NCI-H187 treated with DMSO at 0.1 percent for 48 hours (cell line): ENCODE results near the gene CSRP1.
"Not testable (repeated sequence)": the region's sequence is repeated elsewhere in the genome, so short reads cannot be mapped to it uniquely, and the experiment has no call there.

Experiments used
- DNase-seq: peaks from one replicate; lab custom pipeline; 2025; lab: John Stamatoyannopoulos, UW

CSRP1 gene

DNA sequence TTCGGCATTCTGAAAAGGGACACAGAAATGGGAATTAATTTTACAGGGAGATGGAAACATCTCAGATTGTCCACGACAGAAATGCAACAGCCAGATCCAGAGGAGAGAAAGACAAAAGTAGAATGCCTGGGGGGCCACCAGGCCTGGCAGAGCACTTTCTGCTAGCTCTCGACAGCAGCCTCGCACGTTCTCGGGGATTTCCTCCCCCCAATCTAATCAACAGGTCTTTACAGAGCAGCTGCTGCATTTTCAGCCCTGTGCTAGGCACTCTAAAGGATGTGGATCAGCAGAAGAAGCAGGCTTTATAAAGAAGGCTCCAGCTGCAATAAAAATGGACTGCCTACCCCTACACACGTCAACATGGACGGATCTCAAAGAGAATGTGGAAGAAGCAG lies 10.6 kb downstream of the CSRP1 start:
- no peak for DNase-seq

DNA sequence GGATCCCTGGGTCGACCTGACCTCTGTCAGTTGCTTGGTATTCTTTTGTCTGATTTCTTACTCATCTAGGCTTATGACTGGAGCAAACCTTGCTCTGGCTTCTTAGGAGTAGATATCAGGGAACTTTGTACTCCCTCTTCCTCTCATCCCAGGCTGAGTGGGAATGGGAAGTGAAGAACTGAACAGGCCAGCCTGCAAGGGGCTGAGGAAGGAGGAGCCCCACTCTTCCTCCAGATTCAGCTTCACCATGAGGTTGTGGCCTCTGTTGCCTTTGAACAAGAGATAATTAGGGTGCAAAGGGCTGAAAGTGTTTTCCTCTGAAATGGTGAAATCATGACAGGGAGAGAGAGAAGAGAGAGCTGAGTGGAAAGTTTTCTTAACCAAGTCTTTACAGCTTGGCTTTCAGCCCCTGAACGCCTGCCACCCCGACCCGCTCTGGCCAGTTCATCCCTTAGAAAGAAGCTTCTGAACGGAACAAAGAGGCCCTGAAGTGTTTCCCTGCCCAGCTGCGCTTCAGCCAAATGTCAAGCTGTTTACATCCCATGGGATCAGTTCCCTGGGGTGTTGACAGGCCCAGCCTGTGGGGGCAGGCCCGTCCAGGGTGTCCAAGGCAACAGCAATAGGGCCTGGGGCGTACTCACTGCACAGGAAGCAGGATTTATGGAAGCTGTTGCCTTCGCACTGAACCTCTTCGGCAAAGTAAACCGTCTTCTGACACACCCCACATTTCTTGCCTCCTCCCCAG lies 11.2 kb downstream of the CSRP1 start:
- DNase-seq, result no peak

DNA sequence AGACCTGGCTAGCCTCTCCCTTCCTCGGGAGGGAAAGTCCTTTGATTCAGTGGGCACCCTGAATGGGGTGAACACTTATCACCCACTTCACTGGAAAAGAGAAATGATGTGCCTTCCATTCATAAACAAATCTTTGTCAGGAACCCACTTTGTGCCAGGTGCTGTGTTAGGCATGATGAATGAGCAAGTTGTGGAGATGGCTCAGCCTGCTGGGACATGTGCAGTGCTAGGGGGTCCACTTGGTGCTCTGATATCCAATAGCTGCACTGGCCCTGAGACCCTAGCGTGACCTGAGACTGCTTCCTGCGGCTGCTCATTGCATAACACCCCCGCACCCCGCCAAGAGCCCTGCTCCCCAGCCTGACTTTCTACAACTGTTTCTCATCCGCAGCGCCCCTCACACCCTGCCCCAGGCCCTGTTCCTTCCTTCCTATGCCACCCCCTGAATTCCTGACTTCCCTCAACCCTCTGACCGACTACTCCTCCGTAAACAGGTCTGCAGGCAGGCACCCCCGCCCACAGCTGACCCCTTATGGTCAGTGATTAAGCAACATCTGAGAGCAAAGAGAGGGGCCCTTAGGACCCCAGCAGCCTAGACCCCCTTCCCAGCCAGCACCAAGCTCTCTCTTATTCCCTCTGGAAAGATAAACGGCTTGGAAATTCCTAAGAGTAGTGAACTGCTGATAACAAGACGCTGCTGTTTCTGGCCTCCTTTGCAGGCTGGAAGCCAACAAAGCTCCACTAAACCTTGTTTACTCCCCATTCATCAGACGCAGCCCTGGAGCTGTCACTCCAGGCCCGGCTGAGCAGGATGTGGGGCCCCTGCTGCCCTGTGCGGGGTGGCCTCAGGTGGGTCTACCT lies 12.9 kb downstream of the CSRP1 start:
- no peak for DNase-seq

DNA sequence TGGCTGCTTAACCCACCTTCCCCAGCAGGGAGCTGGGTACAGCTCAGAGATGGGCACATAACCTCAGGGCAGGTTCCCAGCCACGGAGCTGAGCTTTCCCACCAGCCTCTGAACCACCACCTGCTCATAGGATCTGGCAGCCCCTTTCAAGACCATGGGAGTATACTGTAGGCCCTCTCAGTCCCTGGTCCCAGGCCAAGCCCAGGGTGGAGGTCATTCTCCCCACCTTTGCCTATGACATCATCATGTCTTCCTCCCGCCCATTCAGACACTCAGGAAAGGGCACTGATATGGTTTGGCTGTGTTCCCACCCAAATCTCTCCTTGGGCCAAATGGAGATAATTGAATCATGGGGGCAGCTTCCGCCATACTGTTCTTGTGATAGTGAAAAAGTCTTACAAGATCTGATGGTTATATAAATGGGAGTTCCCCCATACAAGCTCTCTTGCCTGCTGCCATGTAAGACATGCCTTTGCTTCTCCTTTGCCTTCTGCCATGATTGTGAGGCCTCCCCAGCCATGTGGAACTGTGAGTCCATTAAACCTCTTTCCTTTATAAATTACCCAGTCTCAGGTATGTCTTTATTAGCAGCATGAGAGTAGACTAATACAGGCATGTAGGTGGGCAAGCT lies 13.8 kb downstream of the CSRP1 start:
- not testable (repeated sequence) for DNase-seq

DNA sequence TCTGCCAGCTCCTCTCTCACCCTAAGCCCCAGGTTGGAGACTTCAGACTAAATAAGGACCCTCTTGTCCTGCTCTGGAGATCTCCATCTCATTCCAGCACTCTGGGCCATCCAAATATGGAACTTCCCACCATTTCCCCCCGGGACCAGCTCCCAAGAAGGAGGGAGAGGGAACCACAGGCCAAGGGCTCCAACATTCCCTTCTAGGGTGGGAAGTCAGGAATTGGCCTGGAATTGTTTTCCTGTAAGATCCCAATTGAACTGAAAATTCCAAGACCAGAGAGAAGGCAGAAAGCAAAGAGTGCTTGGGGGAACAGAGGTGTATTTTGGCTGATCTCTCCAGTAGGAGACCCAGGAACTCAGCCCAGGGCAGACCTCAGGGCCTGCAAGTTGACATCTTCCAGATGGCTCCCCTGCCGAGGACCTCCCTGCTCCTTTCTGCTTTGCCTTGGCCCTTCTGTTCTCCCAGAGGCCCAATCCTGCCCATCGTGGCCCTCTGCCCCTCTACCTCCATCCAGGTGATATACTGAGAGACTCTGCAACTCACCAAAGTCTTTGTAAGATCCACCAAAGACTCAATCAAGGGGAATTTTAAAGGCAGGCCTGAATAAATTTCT lies 14.9 kb downstream of the CSRP1 start:
- no peak for DNase-seq

DNA sequence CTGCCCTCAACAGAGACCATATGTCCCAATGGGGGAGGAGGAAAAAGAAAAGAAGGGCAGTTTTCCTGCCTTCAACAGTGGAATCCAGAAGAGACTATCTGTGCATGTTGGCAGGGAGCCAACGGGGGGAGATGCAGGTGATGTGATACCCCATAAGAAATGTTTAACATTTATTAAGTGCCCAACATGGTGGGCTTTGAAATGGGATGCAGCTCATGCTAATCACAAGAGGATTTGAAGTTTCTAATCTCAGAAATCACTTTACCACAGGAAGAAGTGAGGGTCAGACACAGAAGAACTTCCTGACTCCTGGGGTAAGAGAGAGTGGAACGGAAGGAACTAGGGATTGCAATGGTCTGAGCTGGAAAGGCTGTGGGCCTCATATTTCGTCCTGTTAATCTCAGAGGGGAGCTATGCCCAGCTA lies 16.2 kb downstream of the CSRP1 start:
- no peak for DNase-seq

DNA sequence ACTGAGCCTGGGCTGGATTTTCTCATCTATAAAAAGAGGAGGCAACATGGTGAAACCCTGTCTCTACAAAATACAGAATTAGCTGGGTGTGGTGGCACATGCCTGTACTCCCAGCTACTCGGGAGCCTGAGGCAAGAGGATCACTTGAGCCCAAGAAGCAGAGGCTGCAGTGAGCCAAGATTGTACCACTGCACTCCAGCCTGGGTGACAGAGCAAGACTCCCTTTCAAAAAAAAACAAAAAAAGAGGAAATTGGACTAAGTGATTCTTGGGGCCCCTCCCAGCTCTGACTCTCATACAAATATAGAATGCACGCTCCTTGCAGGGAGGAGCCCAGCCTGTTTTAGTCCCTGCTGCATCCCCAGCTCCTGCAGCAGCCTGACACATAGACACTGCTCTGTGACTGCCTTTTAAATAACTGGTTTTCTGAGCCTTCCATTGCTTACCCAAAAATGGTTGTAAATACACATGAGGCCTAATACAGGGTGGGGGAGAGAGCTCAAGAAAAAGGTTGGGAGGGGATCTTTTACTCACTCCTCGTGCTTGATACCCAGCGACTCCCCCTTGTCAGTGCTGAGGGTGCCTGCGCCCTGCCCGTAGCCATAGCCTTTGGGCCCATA lies 17.2 kb downstream of the CSRP1 start:
- no peak for DNase-seq

DNA sequence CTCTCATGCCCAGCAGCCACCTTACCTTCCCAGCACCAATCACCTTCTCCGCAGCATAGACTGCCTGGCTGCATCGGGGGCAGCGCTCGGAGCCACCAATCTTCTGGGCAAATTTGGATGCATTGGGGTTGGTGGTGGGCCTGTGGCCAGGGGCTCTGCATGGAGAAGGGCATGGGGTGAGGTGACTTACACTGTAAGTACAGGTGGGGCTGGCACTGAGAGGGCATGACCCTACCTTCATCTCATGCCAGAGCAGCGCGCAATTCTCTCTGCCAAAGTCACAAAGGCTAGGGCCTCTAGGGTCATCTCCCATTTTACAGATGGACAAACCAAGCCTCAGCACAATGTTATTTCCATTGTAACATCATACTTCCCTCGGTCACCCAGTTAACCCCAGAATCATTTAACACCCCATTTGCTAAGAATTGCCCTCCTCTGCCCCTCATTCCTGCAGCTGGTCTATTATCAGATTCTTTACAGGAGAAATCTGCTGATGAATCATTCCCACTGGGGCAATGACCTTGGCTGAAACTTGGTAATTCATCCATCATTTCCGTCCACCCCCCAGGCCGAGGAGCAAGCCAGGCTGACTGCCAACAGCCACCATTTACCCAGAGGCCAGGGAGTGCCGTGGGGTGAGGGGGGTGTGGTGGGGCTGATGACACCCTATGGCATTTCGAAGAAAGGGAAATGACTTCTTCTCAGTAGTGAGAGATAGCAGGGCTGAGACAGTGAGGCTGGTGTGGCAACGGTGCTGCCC lies 17.9 kb downstream of the CSRP1 start:
- DNase-seq, result no peak

DNA sequence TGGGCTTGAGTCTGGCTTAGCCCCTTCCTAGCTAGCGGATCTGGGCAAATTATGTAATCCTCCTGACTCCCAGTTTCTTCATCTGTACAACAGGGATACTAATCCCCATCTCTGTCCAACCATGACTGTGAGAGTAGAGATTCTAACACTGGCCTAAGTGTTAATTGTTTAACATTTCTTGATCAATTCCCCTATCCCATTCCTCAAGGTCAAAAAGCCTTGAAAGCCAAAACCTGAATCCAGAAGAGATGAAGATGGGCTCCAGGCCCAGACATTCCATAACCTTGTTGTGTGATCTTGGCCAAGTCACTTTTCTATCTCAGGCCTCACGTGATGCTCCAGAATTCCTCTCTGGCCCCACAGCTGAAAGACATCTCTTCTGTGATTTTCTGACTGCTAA lies 19.2 kb downstream of the CSRP1 start:
- DNase-seq, result no peak

DNA sequence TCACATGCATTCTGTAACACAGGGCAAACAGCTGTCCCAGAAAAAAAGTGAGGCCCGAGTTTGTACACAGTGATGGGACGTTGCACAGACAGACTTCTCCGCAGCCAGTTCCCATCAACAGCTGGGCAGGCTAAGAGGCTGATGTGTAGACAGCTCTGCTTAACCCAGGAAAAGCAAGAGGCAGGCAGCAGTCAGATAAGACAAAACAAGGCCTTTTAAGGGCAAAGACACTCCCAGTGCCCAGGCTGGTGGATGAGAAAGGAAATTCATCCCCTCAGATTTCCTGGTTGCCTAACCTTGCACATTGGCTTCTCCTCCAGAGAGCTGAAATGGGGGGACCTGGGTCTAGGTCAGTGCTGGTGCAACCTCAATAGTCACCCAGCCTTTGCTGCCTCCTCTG lies 20.7 kb downstream of the CSRP1 start:
- DNase-seq, result no peak

DNA sequence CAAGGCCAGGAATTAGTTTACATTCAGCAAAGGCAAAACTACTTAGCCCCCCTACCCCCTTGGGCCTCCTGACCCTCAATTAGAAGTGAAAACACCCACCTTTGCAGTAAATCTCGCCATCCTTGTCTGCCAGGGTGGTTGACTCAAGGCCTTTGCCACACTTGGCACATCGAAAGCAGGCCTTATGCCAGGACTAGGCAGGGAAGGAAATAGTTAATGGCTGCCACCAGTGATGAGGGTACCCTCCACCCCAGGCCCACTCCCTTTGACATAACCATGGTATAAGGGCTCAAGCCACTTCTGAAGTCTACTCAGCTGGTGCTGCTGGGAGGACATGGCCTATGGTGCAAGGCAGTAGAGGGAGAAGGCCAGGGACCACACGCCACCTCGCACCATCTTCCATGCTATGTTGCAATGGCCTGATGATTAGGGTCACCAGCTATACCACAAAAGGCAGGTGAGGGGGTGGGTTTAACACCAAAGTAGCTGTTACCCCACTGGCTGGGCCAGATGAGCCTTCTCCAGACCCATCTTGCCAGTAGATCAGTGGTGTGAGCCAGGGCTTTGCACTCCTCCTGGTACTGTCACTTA lies 21.6 kb downstream of the CSRP1 start:
- no peak for DNase-seq

DNA sequence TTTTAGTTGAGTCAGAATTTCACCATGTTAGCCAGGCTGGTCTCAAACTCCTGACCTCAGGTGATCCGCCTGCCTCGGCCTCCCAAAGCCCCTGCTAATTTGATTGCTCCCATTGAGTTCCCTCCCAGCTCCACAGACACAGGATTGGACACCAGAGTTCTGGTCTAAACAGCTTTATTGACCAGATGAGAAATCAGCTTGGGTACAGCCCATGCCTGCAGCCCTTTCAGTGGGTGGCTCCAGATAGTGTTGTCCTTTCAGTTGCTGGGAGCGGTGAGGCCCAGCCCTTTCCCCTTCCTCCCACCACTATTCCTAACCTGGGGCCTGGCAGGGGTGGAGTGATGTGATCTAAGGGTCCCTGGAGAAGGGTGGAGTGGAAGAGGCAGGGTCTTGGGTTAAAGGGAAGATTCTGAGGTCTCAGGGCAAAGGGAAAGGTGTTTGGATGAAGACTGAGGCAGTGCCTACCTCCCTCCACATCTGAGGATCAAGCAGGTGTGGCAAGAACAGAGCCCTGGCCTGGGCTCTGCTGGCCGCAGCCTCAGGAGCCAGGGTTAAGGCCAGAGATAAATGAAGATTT lies 23.5 kb downstream of the CSRP1 start:
- no peak for DNase-seq

DNA sequence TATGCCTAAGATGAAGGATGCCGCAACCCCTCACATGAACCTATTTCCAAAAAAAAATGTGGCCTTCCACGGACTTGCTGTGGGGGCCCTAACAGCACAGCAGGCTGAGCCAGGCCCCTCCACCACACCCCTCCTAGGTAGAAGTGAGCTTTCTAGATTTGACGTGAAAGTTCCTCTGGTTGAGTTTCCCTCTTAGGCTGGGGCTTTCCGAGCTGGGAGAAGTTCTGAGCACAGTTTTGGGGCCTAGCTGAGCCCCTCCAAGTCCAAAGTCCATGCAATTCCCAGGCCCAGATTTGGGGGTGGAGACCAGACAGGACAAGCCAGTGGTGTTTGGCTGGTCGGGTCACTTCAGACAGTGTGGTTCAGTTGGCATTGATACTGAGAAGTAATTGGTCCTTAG lies 24.2 kb downstream of the CSRP1 start:
- no peak for DNase-seq

DNA sequence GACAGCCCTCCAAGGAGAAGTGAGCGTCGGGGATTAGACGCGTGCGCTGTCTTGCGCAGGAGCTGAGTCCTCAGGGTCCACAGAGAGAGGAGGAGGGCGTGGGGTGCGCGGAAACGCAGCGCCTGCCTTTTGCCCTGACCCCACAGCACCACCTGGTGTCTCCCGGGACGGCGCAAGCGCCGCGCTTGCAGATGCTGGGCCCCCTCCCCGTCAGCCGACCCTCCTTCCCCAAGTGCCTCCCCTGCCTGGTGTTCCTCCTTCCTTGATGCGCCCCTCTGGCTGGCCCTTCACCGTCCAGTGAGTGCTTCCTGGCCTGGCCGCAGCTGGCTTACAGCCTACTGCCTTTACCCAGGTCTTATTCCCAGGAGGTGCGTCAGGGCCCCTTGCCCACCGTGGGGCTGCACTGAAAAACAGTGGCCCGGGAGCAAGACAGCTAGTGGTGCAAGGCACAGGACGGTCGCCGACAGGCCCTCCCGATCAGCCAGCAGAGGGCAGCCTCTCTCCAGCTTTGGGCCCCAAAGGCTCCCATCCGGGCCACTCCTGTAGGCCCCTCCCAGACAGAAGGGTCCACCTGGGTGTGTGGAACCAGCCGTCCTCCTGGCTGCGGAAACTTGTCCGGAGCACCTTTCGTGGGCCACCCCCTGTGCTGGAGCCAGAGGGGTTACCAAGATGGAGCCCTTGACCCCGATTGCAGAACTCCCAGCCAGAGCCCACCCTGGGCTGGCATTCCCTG lies 25.0 kb downstream of the CSRP1 start:
- DNase-seq, result no peak

DNA sequence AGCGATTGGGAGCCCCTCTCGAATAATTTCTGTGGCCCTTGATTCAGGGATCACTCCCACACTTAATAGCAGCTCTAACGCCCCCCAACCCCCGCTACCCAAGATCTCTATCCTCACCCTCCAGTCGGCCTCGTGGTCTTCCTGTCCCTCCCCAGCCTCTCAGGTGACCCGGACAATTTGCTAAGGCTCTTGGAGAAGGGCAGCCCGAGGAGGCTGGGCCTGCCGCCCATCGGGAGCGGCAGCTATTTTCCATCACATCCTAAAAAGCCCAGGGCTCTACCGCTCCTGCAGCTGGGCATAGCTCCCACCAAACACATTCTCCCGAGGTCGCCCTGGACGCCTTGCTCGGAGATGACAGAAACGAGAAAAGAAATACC lies 25.9 kb downstream of the CSRP1 start:
- DNase-seq, result no peak

DNA sequence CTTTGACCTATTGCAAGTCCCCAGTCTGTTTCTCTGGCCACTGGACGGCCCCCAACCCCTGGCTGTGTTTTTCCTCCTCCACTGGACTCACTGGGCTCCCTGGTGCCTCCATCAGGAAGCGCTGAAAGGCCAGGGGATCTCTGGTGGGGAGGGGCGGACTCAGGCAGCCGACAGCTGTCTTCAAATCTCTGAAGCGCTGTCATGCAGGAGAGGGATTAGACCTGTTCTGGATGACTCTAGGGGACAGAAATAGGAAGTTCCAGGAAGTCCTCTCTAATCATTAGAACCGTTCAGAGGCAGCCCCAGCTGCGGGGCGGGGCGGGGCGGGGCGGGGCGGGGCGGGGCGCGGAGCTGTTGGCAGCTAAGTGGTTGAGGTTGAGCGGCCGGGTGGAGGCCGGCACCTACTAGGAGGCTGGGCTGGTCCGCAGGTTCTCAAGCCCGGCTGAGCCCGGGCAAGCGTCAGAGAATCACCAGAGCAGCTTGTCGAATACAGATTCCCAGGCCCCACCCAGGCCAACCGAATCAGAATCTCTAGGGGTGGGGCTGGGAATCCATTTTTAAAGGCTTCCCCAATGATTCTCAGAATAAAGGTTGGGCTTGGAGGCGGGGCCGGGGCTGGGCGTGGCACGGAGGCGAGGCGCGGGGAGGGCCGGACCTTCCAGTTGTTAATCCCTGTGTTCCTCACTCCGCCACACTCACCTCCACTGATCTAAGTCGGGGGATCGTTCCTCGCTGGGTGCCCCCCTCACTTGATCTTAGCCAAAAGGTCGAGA lies 26.5 kb downstream of the CSRP1 start:
- no peak for DNase-seq

DNA sequence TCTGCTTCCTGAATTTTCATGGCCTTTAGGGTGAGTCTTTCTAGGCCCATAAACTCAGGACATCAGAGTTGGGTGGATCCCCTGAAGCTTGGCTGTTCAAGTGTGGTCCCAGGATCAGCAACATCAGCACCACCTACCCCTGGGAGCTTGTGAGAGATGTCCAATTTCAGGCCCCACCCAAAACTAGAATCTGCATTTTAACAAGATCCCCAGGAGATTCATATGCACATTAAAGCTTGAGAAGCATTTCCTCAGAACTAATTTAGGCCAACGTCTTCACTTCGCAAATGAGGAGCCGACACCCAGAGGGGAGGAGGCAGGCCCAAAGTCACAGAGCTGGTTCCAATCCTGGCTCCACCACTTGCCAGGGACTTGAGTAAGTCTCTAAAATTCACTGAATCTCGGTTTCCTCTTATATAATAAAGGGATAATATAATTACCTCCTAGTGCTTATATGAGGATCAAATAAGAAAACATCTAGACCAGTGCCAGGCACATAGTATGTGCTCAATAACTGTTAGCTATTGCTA lies 27.7 kb downstream of the CSRP1 start:
- DNase-seq, result no peak

DNA sequence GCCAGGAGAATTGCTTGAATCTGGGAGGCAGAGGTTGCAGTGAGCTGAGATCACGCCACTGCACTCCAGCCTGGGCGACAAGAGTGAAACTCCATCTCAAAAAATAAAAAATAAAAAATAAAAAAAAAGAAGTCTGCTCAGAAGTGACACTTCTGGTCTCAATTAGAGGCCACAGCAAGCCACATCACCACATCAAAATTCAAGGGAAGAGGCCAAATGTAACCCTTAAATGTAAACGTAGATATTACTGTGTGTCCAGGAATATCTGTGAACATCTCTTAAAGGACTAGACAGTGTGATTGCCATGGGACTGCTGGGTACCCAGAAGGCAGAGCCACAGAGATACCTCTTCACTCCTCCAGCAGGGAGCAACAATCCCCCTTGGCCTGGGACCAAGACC lies 28.3 kb downstream of the CSRP1 start:
- not testable (repeated sequence) for DNase-seq
